Measurements from ENCODE around the gene ECI1. TPM values are rescaled to one million over a fixed set of nuclear protein-coding genes. Genes with fewer than 3 reads are reported as not detected.

The ECI1 gene
- total RNA-seq, 1 donor from 2014 or later, result 72.9 TPM

DNA sequence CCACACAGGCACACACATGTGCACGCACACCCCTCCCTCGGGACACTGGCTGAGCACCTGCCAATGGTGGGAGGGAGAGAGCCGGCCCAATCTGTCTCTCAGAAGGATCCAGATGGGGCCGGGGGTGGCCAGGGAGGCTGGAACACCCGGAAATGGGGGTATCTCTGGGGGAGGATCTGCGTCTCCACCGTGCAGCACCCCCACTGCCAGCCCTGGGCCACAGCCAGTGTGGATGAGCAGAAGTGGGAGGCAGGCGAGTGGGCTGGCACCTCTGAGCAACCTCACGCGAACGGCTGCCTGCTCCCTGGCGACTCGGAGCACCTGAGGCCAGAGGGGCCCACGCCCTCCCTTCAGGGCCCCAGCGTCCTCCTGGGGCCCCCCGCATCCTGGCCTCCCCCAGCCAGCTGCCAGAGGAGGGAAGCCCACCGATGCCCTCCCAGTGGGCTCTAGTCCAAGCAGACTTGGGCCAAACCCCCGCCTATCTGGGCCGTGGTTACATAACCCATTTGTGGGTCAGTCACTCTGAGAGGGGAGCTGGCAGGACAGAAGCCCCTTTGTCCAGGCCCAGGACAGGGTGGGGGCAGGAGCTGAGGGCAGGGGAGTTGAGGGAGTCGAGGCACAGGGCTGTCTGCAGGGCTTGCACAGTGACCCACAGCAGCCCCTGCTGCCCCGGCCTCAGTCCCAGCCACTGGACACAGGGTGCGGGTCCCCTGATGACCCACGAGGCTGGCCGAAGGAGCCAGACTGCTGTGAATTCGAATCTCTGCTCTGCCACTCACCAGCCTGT is 60.5 kb downstream of the ECI1 start:
- intact Hi-C loops (cut with DNase I), result no loop called here

DNA sequence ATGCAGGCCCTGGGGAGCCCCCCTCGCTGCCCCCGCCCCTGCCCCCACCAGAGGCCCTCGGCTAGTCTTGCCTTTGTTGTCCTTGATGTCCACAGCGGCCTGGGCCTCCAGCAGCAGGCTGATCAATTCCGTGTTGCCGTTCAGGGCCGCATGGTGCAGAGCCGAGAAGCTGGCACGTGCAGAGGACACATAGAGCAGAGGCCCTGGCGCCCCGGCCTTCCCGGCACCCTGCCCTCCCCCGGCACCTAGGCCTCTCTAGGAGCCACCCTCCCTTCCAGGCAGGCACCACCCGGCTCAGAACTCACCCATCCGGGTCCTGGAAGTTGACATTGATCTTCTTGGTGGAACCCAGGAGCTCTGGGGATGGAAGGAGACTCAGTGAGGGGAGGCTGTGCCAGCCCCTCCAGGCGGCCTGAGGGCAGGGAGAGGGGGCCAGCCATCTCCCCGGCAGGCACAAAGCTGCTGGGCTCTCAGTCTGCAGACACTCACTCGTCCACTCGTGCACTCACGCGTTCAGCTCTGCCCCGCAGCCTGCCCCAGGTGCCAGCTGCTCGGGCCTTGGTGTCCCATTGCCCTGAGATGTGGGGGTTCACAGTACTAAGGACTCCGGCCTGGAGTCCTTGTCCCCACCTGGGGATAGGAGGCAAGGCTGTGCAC is 61.3 kb downstream of the ECI1 start:
- Histone ChIP-seq H3K4me3 (no peak overlapping the region), H3K9me3 (no peaks in the 10 kb centered on the region), H3K36me3 (no peaks in the 10 kb centered on the region), H3K27me3 (peaks cover 1% of the 10 kb centered on the region), H3K4me1 (peaks cover 9% of the 10 kb centered on the region), H3K27ac (no peak overlapping the region)
- intact Hi-C loops (cut with DNase I), result no loop called here
- DNase-seq (ENCODE audit: extremely low spot score in 2 of 2), result no peak
- no peak for TF ChIP-seq POLR2AphosphoS5 (IDR thresholded peaks at IDR 0.05; ENCODE audit: insufficient read depth in 1 of 2, low read depth in 1 of 2)
- no peak for TF ChIP-seq POLR2A (IDR thresholded peaks at IDR 0.05)
- TF ChIP-seq, protein P1, sequence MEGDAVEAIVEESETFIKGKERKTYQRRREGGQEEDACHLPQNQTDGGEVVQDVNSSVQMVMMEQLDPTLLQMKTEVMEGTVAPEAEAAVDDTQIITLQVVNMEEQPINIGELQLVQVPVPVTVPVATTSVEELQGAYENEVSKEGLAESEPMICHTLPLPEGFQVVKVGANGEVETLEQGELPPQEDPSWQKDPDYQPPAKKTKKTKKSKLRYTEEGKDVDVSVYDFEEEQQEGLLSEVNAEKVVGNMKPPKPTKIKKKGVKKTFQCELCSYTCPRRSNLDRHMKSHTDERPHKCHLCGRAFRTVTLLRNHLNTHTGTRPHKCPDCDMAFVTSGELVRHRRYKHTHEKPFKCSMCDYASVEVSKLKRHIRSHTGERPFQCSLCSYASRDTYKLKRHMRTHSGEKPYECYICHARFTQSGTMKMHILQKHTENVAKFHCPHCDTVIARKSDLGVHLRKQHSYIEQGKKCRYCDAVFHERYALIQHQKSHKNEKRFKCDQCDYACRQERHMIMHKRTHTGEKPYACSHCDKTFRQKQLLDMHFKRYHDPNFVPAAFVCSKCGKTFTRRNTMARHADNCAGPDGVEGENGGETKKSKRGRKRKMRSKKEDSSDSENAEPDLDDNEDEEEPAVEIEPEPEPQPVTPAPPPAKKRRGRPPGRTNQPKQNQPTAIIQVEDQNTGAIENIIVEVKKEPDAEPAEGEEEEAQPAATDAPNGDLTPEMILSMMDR (IDR thresholded peaks at IDR 0.05), result no peak

More for the DNA sequence above, 60.5 kb downstream of the ECI1 start:
- Histone ChIP-seq H3K27ac (no peak overlapping the region), H3K36me3 (no peaks in the 10 kb centered on the region), H3K4me1 (peaks cover 16% of the 10 kb centered on the region), H3K4me3 (no peak overlapping the region), H3K27me3 (peaks cover 8% of the 10 kb centered on the region), H3K9me3 (no peaks in the 10 kb centered on the region)
- DNase-seq (ENCODE audit: extremely low spot score in 2 of 2), result no peak
- TF ChIP-seq POLR2AphosphoS5 (IDR thresholded peaks at IDR 0.05; ENCODE audit: insufficient read depth in 1 of 2, low read depth in 1 of 2) (no peak), POLR2A (IDR thresholded peaks at IDR 0.05) (no peak)
- TF ChIP-seq, protein P1 (IDR thresholded peaks at IDR 0.05), result no peak

MicroRNAs encoded within 50 kb of the gene (microRNA counts, 767-probe panel; counts per million panel counts)
- microRNA hsa-miR-940, result 238 to 261 counts per million in 2 donors

Small RNA genes within 50 kb of the gene (microRNA-seq; reads per million reads assigned to microRNA genes)
- gene MIR3677 (ENCODE audit: borderline number of aligned reads, borderline replicate concordance) (not detected), gene MIR4717 (ENCODE audit: borderline number of aligned reads, borderline replicate concordance) (not detected)

Small RNA genes within 50 kb of the gene (small RNA-seq; reads per million reads assigned to genes)
- gene MIR3677 (not detected), gene MIR4717 (not detected)

Other genes with a start within 250 kb of the ECI1 start
- 51.8 TPM for gene ZNF598, start 241.8 kb downstream of the ECI1 start, total RNA-seq
- not detected for gene NPW, start 231.8 kb downstream of the ECI1 start, total RNA-seq
- gene NHERF2, start 224.7 kb downstream of the ECI1 start, total RNA-seq, result 44.7 TPM
- 28.5 TPM for gene NTHL1, start 203.8 kb downstream of the ECI1 start, total RNA-seq
- 78.6 TPM for gene TSC2, start 203.6 kb downstream of the ECI1 start, total RNA-seq
- 153 TPM for gene PKD1, start 115.7 kb downstream of the ECI1 start, total RNA-seq
- 1.5 TPM for gene RAB26, start 103.0 kb downstream of the ECI1 start, total RNA-seq
- 38.8 TPM for gene TRAF7, start 95.8 kb downstream of the ECI1 start, total RNA-seq
- 0.25 TPM for gene CASKIN1, start 55.0 kb downstream of the ECI1 start, total RNA-seq
- 51.6 TPM for gene MLST8, start 46.1 kb downstream of the ECI1 start, total RNA-seq
- 9.6 TPM for gene BRICD5, start 40.7 kb downstream of the ECI1 start, total RNA-seq
- 15.5 TPM for gene PGP, start 36.7 kb downstream of the ECI1 start, total RNA-seq
- gene E4F1, start 28.0 kb downstream of the ECI1 start, total RNA-seq, result 70.0 TPM
- 0.74 TPM for gene DNASE1L2, start 15.1 kb downstream of the ECI1 start, total RNA-seq
- 130 TPM for gene RNPS1, start 16.5 kb upstream of the ECI1 start, total RNA-seq
- gene ABCA3, start 89.1 kb upstream of the ECI1 start, total RNA-seq, result 5.4 TPM
- gene CCNF, start 177.9 kb upstream of the ECI1 start, total RNA-seq, result 2.5 TPM
- 2.5 TPM for gene TEDC2, start 208.5 kb upstream of the ECI1 start, total RNA-seq
- not detected for gene NTN3, start 219.7 kb upstream of the ECI1 start, total RNA-seq
- 9.6 TPM for gene TBC1D24, start 223.5 kb upstream of the ECI1 start, total RNA-seq

Measured in vagina (tissue), 2 donors.